Neural cell (in vitro differentiated cells): Measurements from ENCODE around the gene GNL1.

Experiments
- EZH2 ChIP-seq: fragments of 200-600, 300-800 bp; shearing (Covaris generic), sonication (generic); IDR thresholded peaks from 2 replicates; pipeline ENCODE4 v1.6.1; 2014; ENCODE audit warnings: antibody characterized with exemption, low read length, borderline replicate concordance, mild to moderate bottlenecking; ENCODE audit not compliant: insufficient read depth, poor library complexity, severe bottlenecking
- RAD21 ChIP-seq: fragments of 450-650 bp; conservative IDR thresholded peaks from 2 replicates; pipeline ENCODE4 v1.6.1; 2014; ENCODE audit warnings: antibody characterized with exemption, mild to moderate bottlenecking, moderate library complexity
- SMC3 ChIP-seq: fragments of 450-650 bp; conservative IDR thresholded peaks from 2 replicates; pipeline ENCODE4 v1.6.1; 2014; ENCODE audit warnings: antibody characterized with exemption, mild to moderate bottlenecking, moderate library complexity; ENCODE audit not compliant: poor library complexity
- TAF1 ChIP-seq: IDR thresholded peaks from 2 replicates; pipeline ENCODE4 v1.6.1; 2012; ENCODE audit warnings: low read depth
- TF ChIP-seq, protein P1 (sequence below): fragments of 450-650 bp; IDR thresholded peaks from 2 replicates; pipeline ENCODE4 v1.5.1; 2014; ENCODE audit warnings: antibody characterized with exemption, mild to moderate bottlenecking, moderate library complexity; ENCODE audit not compliant: poor library complexity, severe bottlenecking
- TF ChIP-seq, protein P2 (sequence below): IDR thresholded peaks from 2 replicates; pipeline ENCODE4 v1.6.1; 2012; ENCODE audit warnings: borderline replicate concordance

DNA sequence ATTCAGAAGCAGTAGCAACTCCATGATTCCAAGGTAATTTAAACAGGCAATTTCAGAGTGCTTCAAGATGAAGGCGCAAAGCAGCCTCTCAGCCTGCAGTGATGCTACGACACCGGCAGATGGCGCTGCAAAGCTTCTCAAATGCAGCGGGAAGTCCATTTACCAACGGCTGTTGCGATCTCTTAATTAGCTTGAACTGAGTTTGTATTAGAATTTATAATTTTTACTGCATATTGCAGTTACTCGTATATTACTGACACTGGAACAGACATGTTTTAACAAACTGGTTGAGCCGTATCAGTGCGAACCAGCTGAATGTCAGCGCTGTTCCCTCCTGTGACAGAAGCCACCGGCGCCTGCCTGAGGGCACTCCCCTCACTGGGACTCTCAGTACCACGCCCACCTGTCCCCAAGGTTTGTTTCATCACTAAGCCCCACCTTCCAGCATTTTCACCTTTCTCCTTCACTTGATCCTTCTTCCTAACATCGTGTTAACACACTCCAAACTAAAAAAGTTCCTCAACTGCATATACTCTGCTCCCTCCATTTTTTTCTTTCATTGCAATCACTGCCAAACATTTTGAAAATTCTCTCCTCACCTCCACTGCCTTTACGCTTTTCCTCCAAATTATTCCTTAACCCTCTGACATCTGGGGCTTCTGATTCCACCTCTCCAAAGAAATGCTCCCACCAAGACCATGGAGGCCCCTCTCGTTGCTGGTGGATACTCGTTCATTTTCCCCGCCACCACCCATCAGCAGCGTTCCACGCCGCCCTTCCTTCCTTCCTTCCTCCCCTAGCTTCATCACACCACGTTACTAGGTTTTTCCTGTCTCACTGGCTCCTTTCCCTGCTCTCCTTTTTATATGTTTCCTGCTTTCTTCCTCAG lies 14.5 kb downstream of the GNL1 start:
- TF ChIP-seq SMC3, result peak; percentile 83
- TF ChIP-seq, protein P1, sequence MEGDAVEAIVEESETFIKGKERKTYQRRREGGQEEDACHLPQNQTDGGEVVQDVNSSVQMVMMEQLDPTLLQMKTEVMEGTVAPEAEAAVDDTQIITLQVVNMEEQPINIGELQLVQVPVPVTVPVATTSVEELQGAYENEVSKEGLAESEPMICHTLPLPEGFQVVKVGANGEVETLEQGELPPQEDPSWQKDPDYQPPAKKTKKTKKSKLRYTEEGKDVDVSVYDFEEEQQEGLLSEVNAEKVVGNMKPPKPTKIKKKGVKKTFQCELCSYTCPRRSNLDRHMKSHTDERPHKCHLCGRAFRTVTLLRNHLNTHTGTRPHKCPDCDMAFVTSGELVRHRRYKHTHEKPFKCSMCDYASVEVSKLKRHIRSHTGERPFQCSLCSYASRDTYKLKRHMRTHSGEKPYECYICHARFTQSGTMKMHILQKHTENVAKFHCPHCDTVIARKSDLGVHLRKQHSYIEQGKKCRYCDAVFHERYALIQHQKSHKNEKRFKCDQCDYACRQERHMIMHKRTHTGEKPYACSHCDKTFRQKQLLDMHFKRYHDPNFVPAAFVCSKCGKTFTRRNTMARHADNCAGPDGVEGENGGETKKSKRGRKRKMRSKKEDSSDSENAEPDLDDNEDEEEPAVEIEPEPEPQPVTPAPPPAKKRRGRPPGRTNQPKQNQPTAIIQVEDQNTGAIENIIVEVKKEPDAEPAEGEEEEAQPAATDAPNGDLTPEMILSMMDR, result peak; percentile 92
- TF ChIP-seq TAF1, result no peak
- peak; percentile 70 for TF ChIP-seq RAD21
- TF ChIP-seq EZH2, result no peak
- TF ChIP-seq, protein P2, sequence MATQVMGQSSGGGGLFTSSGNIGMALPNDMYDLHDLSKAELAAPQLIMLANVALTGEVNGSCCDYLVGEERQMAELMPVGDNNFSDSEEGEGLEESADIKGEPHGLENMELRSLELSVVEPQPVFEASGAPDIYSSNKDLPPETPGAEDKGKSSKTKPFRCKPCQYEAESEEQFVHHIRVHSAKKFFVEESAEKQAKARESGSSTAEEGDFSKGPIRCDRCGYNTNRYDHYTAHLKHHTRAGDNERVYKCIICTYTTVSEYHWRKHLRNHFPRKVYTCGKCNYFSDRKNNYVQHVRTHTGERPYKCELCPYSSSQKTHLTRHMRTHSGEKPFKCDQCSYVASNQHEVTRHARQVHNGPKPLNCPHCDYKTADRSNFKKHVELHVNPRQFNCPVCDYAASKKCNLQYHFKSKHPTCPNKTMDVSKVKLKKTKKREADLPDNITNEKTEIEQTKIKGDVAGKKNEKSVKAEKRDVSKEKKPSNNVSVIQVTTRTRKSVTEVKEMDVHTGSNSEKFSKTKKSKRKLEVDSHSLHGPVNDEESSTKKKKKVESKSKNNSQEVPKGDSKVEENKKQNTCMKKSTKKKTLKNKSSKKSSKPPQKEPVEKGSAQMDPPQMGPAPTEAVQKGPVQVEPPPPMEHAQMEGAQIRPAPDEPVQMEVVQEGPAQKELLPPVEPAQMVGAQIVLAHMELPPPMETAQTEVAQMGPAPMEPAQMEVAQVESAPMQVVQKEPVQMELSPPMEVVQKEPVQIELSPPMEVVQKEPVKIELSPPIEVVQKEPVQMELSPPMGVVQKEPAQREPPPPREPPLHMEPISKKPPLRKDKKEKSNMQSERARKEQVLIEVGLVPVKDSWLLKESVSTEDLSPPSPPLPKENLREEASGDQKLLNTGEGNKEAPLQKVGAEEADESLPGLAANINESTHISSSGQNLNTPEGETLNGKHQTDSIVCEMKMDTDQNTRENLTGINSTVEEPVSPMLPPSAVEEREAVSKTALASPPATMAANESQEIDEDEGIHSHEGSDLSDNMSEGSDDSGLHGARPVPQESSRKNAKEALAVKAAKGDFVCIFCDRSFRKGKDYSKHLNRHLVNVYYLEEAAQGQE, result no peak
